NCI-H2107 treated with DMSO at 0.1 percent for 48 hours (cell line): ENCODE data around the gene ITGA1.
A peak's percentile ranks its signal among the peaks of the same experiment; 100 is the strongest.
"Not testable (repeated sequence)": the region's sequence is repeated elsewhere in the genome, so short reads cannot be mapped to it uniquely, and the experiment has no call there.

ENCODE experiments used
- DNase-seq: peaks from one replicate; lab custom pipeline; 2025; ENCODE audit not compliant: unreplicated experiment; lab: John Stamatoyannopoulos, UW

The ITGA1 gene

GRCh38 chr5:52827815-52828214 lies 40.1 kb downstream of the ITGA1 start:
- DNase-seq: no peak

GRCh38 chr5:52829664-52830063 lies 41.9 kb downstream of the ITGA1 start:
- no peak for DNase-seq

DNA sequence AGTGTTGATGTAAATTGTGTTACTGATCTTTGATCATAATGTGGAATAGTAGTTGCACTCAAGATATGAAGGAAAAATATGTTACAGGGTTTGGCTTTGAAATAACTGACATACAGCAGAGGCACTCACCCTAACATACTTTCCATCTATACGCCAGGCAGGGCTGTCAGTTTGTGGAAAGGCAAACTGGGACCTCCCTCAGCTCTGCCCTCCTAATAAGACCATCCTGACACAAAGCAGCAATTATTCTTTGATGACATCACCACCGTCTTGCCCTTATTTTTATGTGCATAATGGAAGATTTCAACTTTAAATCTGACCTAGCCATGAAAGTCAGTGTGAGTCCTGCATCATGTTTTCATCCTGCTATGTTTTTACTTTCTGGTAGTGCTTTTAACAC lies 42.9 kb downstream of the ITGA1 start:
- no peak for DNase-seq

DNA sequence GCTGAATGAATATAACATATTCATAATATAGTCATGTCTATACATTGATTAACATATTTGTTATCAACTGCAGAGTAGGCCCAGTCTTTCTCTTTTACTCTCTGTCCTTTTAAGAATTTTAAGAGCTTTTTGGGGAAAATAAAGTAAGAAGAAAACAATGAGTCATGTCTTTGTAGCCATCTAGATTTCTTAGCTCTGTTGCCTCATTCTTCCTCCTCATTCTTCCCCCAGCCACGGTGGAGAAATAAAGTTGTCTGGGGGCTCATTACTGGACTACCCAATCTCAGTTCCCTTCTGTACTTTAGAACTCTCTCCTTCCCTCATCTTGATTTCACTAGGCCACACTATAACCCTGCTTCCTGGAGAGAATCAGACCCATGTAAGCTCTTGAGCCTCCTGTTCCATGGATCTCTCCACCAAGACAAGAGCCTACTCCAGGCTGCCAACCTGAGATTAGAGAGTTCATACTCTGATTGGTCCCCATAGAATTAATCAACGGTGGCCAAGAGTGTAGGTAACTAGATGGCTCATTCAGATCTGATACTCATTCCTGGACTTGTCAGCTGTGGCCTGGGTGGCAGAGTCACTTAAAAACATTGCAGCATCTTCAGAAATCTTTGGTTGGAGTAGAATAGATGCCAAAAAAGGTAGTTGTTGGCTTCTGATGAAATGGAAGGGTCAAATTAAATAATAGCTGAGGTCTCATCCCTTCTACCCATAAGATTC lies 44.2 kb downstream of the ITGA1 start:
- DNase-seq: no peak

- DNase-seq: no peak
These were observed 46.6 kb downstream of the ITGA1 start for GRCh38 chr5:52834320-52834719.

DNA sequence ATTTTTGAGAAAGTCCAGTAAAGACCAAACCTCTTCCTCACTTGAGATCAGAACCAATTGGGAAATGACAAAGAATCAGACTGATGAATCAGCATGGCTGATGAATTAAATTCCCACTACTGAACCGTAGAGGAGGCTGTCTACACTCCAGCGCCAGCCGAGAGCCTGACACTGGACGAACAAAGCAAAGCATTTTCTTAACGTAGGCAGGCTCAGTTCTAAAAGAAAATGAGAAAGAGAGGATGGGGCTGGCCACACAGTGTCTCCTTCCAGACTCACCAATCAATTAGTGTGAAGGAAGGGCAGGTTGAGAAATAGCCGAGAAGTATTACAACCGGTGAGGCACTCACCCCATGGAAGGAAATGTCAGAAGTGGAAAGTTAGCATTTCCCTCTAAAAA lies 49.4 kb downstream of the ITGA1 start:
- no peak for DNase-seq

DNA sequence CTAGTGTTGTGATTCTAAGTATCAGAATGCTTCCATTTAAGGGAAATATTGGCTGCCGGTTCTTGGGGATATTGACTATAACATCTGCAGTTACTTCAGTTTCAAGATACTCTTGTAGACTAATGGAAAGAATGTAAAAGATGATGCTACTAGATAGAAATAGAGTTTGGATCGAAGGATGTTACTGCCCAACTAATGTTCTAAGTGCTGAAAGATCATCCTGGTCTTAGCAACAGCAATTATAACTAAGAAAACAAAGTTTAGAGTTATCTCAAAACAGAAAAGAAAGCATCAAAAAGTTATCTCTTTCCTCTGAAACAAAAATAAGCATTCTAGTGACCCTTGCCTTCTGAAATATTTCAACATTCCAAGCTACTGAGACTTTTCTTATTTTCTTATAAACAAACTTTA lies 49.9 kb downstream of the ITGA1 start:
- no peak for DNase-seq

DNA sequence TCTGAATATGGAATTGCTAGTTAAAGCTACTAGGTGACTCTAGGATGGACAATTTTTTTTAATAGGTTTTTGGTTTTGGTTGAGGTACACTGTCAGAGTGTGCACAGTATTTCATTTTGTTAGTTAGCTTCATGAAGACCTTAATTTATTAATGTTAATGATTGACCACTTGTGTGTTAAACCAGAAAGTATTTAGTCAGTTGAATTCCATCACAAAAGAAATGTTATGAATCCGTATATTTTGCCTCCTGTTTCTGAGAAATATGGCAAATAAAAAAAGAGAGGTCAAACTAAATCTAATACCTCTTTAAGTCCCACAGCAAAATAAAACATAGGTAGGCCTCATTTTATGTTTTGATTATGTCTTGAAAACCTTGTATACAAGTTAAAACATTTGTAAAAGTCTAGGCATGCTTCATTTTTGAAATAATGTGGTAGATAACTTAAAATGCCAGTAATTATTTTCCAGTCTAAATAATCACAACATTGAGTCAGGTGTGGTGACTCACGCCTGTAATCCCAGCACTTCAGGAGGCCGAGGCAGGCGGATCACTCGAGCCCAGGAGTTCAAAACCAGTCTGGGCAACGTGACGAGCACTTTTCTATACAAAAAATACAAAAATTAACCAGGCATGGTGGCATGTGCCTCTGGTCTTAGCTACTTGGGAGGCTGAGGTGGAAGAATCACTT lies 50.8 kb downstream of the ITGA1 start:
- DNase-seq: no peak

GRCh38 chr5:52839285-52839684 lies 51.6 kb downstream of the ITGA1 start:
- no peak for DNase-seq

DNA sequence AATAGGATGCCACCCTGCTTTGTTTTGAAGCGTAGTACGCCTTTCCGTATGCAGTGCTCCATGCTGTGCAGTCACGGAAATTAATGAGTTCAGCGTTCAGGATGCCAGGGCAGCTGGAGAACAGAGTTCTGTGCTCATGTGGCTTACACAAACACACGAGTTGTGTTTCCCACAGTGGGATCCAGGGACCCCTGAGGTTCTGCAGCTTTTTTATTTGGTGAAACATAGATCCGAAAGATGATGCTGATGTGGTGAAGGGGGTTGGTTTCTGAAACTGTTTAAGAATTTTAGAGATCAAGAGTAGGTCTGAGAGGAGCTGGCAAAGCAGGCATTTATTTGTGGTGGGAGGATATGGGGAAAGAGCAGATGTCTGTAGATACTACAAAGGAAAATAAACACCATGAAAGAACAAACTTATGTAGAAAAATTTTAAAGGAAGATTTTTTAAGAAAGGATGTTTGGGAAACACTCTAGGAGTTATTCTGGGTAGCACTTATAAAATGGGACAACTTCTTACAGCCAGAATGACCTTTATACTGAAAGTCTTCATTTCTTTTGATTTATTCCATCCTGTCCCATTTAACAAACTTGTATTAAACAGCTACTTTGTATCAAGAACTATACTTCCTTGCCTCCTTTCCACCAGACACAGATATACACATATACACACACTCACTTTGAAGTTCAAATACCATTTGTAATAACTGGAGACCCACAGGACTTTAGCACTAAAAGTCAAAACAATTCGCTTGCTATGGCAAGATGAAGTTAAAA lies 52.7 kb downstream of the ITGA1 start:
- peak; percentile 21 for DNase-seq

DNA sequence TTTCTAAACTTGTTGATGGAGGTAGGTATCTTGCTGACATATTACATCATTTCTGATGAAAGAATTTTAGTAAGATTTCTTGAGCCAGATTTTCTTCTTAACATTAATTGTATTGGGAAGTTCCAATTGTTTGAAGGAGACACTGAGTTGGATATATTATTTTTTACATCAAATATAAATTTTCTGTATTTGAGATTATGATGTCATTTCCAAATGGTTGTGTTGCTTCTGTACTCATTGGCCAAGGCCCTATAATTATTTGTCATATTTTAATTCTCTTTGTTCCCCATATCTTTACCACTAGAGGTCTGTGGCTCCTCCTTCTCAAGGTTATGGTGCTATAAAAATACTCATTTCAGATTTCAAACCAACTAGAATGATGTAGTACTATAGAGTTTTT lies 53.4 kb downstream of the ITGA1 start:
- DNase-seq: no peak

- no peak for DNase-seq
These were observed 54.4 kb downstream of the ITGA1 start for GRCh38 chr5:52842111-52842510.

DNA sequence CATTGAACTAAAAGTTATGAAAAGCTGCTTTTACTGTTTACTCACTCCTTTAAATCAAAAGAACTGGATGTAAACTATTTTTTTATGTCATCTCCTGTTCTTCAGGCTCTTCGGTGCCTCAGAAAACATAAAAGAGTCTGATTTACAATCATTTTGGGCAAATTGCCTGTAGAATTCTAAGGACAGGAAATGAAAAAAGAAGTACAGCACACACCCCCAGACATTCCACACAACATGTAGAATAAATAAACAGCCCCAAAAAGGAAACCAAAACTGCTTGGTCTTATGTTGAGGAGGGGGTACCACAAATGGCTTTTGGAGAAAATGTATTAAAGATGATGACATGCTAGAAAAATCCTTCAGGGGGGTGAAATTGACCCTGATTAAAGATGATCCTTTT lies 57.2 kb downstream of the ITGA1 start:
- DNase-seq: no peak

DNA sequence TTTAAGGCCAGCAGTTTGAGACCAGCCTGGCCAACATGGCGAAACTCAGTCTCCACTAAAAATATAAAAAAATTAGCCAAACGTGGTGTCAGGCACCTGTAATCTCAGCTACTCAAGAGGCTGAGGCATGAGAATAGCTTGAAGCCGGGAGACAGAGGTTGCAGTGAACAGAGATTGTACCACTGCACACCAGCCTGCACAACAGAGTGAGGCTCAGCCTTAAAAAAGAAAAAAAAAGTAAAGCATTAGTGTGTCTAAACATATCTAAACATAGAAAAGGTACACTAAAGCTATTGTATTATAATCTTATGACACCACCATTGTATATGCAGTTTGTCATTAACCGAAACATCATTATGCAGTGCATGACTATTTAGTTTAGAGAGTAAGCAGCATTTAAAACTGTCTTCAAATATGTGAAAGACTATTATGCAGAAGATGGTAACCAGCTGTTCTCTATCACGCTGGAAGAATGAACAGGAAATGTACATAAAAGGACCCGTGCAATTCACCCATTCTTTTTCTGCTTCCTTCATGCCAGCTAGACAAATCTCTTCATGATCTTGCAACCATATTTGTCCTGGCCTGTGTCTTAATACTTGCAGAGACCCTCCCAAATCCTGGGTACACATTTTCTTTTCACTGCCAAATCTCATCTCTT lies 58.6 kb downstream of the ITGA1 start:
- no peak for DNase-seq

DNA sequence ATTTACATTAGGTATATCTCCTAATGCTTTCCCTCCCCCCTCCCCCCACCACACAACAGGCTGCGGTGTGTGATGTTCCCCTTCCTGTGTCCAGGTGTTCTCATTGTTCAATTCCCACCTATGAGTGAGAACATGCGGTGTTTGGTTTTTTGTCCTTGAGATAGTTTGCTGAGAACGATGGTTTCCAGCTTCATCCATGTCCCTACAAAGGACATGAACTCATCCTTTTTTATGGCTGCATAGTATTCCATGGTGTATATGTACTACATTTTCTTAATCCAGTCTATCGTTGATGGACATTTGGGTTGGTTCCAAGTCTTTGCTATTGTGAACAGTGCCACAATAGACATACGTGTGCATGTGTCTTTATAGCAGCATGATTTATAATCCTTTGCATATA lies 61.0 kb downstream of the ITGA1 start:
- not testable (repeated sequence) for DNase-seq

- no peak for DNase-seq
These were observed 61.8 kb downstream of the ITGA1 start for GRCh38 chr5:52849544-52849943.

GRCh38 chr5:52853650-52854049 lies 65.9 kb downstream of the ITGA1 start:
- DNase-seq: no peak

DNA sequence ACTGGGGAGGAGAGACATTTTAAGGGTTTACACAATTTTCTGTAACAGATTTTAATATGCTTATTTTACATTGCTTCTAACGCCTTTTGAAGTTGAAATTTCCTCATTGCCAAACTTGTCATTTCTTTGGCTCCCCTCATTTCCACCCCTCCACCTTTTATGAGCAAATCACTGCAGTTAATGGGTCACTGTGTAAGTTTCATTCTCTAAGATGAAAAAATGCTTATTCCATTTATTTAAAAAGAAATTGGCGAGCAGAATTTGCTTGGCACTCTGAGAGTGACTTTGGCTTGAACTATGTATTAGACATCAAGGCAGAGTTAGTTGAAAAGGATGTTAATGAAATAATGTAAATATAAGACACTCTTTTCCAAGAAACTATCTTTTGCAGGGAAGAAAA lies 66.6 kb downstream of the ITGA1 start:
- no peak for DNase-seq

DNA sequence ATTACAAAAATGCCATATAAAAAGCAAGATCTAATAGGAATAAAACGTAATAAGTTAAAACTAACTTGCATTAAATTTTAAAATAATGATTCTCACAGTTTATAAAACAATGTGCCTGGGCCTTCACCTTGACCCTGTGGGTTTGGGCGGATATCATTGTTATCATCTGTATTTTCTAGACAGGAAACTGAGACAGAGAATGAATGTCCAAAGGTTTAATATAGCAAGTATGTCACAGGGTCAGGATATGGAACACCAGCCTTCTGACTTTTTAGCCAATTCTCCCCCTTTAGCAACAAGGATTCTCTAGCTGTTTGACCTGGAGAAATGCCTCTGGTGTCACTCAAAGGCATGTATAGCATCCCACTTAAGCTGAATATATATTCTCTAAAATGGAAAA lies 67.2 kb downstream of the ITGA1 start:
- DNase-seq: no peak

GRCh38 chr5:52856564-52856963 lies 68.8 kb downstream of the ITGA1 start:
- no peak for DNase-seq

GRCh38 chr5:52859628-52860027 lies 71.9 kb downstream of the ITGA1 start:
- no peak for DNase-seq

- no peak for DNase-seq
These were observed 73.7 kb downstream of the ITGA1 start for GRCh38 chr5:52861368-52861767.
